Measurements from ENCODE around the gene FOXP1.

FOXP1 gene

GRCh38 chr3:71140477-71140876, 443.1 kb downstream of the FOXP1 start:
- Histone ChIP-seq H3K36me3 (ENCODE audit: control insufficient read depth, insufficient read depth, low read length) (no peaks in the 10 kb centered on the region), H3K4me1 (ENCODE audit: control insufficient read depth, insufficient read depth, low read length) (no peaks in the 10 kb centered on the region), H3K4me3 (ENCODE audit: insufficient read depth, low read depth, low read length) (no peak overlapping the region), H3K9me3 (ENCODE audit: control insufficient read depth, low read length) (no peaks in the 10 kb centered on the region), H3K27me3 (ENCODE audit: control insufficient read depth, insufficient read depth, low read length, poor library complexity, severe bottlenecking) (no peaks in the 10 kb centered on the region), H3K27ac (ENCODE audit: insufficient read depth, low read depth, low read length, poor library complexity, severe bottlenecking) (no peak overlapping the region)
- WGBS, 2 experiments = 92 to 97% methylated on average over 3 of the region's 3 CpGs

- no peaks in the 10 kb centered on the region for H3K4me1 ChIP-seq (ENCODE audit: control insufficient read depth, insufficient read depth, low read length)
Observed at GRCh38 chr3:71139496-71139895, 444.0 kb downstream of the FOXP1 start.

GRCh38 chr3:71138410-71138809, 445.1 kb downstream of the FOXP1 start:
- Histone ChIP-seq H3K27ac (ENCODE audit: insufficient read depth, low read depth, low read length, poor library complexity, severe bottlenecking) (no peak overlapping the region), H3K36me3 (ENCODE audit: control insufficient read depth, insufficient read depth, low read length) (no peaks in the 10 kb centered on the region), H3K9me3 (ENCODE audit: control insufficient read depth, low read length) (no peaks in the 10 kb centered on the region), H3K4me1 (ENCODE audit: control insufficient read depth, insufficient read depth, low read length) (no peaks in the 10 kb centered on the region), H3K27me3 (ENCODE audit: control insufficient read depth, insufficient read depth, low read length, poor library complexity, severe bottlenecking) (no peaks in the 10 kb centered on the region), H3K4me3 (ENCODE audit: insufficient read depth, low read depth, low read length) (no peak overlapping the region)
- WGBS, 2 experiments = 97% methylated on average over 3 to 4 of the region's 5 CpGs

More at GRCh38 chr3:71139496-71139895, 444.0 kb downstream of the FOXP1 start:
- H3K4me3 ChIP-seq (ENCODE audit: insufficient read depth, low read depth, low read length) = no peak overlapping the region
- H3K27me3 ChIP-seq (ENCODE audit: control insufficient read depth, insufficient read depth, low read length, poor library complexity, severe bottlenecking) = no peaks in the 10 kb centered on the region
- no peak overlapping the region for H3K27ac ChIP-seq (ENCODE audit: insufficient read depth, low read depth, low read length, poor library complexity, severe bottlenecking)
- H3K9me3 ChIP-seq (ENCODE audit: control insufficient read depth, low read length) = no peaks in the 10 kb centered on the region
- WGBS, 2 experiments = 90 to 98% methylated on average over 5 of the region's 5 CpGs
- H3K36me3 ChIP-seq (ENCODE audit: control insufficient read depth, insufficient read depth, low read length) = no peaks in the 10 kb centered on the region

- Histone ChIP-seq H3K4me3 (ENCODE audit: insufficient read depth, low read depth, low read length) (no peak overlapping the region), H3K27me3 (ENCODE audit: control insufficient read depth, insufficient read depth, low read length, poor library complexity, severe bottlenecking) (no peaks in the 10 kb centered on the region), H3K4me1 (ENCODE audit: control insufficient read depth, insufficient read depth, low read length) (peaks cover 6% of the 10 kb centered on the region), H3K9me3 (ENCODE audit: control insufficient read depth, low read length) (no peaks in the 10 kb centered on the region), H3K36me3 (ENCODE audit: control insufficient read depth, insufficient read depth, low read length) (no peaks in the 10 kb centered on the region), H3K27ac (ENCODE audit: insufficient read depth, low read depth, low read length, poor library complexity, severe bottlenecking) (no peak overlapping the region)
- WGBS, 2 experiments = 97 to 100% methylated on average over 2 of the region's 2 CpGs
Observed at GRCh38 chr3:71136276-71136675, 447.3 kb downstream of the FOXP1 start.

GRCh38 chr3:71135373-71136088, 448.0 kb downstream of the FOXP1 start:
- 63 to 69% methylated on average over 7 to 8 of the region's 8 CpGs for WGBS, 2 experiments
- Histone ChIP-seq H3K27ac (ENCODE audit: insufficient read depth, low read depth, low read length, poor library complexity, severe bottlenecking) (peak overlapping the region; percentile 16), H3K9me3 (ENCODE audit: control insufficient read depth, low read length) (no peaks in the 10 kb centered on the region), H3K27me3 (ENCODE audit: control insufficient read depth, insufficient read depth, low read length, poor library complexity, severe bottlenecking) (no peaks in the 10 kb centered on the region), H3K36me3 (ENCODE audit: control insufficient read depth, insufficient read depth, low read length) (no peaks in the 10 kb centered on the region), H3K4me3 (ENCODE audit: insufficient read depth, low read depth, low read length) (no peak overlapping the region), H3K4me1 (ENCODE audit: control insufficient read depth, insufficient read depth, low read length) (peaks cover 9% of the 10 kb centered on the region)

- Histone ChIP-seq H3K4me1 (ENCODE audit: control insufficient read depth, insufficient read depth, low read length) (peaks cover 19% of the 10 kb centered on the region), H3K9me3 (ENCODE audit: control insufficient read depth, low read length) (no peaks in the 10 kb centered on the region), H3K36me3 (ENCODE audit: control insufficient read depth, insufficient read depth, low read length) (no peaks in the 10 kb centered on the region), H3K4me3 (ENCODE audit: insufficient read depth, low read depth, low read length) (no peak overlapping the region), H3K27me3 (ENCODE audit: control insufficient read depth, insufficient read depth, low read length, poor library complexity, severe bottlenecking) (no peaks in the 10 kb centered on the region), H3K27ac (ENCODE audit: insufficient read depth, low read depth, low read length, poor library complexity, severe bottlenecking) (no peak overlapping the region)
- WGBS, 2 experiments = 100% methylated on average over 2 of the region's 2 CpGs
Observed at GRCh38 chr3:71134521-71134920, 449.0 kb downstream of the FOXP1 start.

- Histone ChIP-seq H3K27me3 (ENCODE audit: control insufficient read depth, insufficient read depth, low read length, poor library complexity, severe bottlenecking) (no peaks in the 10 kb centered on the region), H3K36me3 (ENCODE audit: control insufficient read depth, insufficient read depth, low read length) (no peaks in the 10 kb centered on the region), H3K4me3 (ENCODE audit: insufficient read depth, low read depth, low read length) (no peak overlapping the region), H3K9me3 (ENCODE audit: control insufficient read depth, low read length) (no peaks in the 10 kb centered on the region), H3K4me1 (ENCODE audit: control insufficient read depth, insufficient read depth, low read length) (peaks cover 21% of the 10 kb centered on the region), H3K27ac (ENCODE audit: insufficient read depth, low read depth, low read length, poor library complexity, severe bottlenecking) (no peak overlapping the region)
- 76 to 87% methylated on average over 4 of the region's 4 CpGs for WGBS, 2 experiments
Observed at GRCh38 chr3:71133865-71134264, 449.7 kb downstream of the FOXP1 start.

GRCh38 chr3:71132995-71133730, 450.4 kb downstream of the FOXP1 start:
- Histone ChIP-seq H3K4me3 (ENCODE audit: insufficient read depth, low read depth, low read length) (no peak overlapping the region), H3K27me3 (ENCODE audit: control insufficient read depth, insufficient read depth, low read length, poor library complexity, severe bottlenecking) (no peaks in the 10 kb centered on the region), H3K27ac (ENCODE audit: insufficient read depth, low read depth, low read length, poor library complexity, severe bottlenecking) (no peak overlapping the region), H3K36me3 (ENCODE audit: control insufficient read depth, insufficient read depth, low read length) (no peaks in the 10 kb centered on the region), H3K9me3 (ENCODE audit: control insufficient read depth, low read length) (no peaks in the 10 kb centered on the region), H3K4me1 (ENCODE audit: control insufficient read depth, insufficient read depth, low read length) (peaks cover 21% of the 10 kb centered on the region)
- WGBS, 2 experiments = 69 to 71% methylated on average over 7 to 8 of the region's 8 CpGs

- H3K27ac ChIP-seq (ENCODE audit: insufficient read depth, low read depth, low read length, poor library complexity, severe bottlenecking) = peak overlapping the region; percentile 26
- H3K27me3 ChIP-seq (ENCODE audit: control insufficient read depth, insufficient read depth, low read length, poor library complexity, severe bottlenecking) = no peaks in the 10 kb centered on the region
- WGBS, 2 experiments = 82 to 87% methylated on average over 10 of the region's 10 CpGs
- no peaks in the 10 kb centered on the region for H3K9me3 ChIP-seq (ENCODE audit: control insufficient read depth, low read length)
- H3K36me3 ChIP-seq (ENCODE audit: control insufficient read depth, insufficient read depth, low read length) = no peaks in the 10 kb centered on the region
- no peak overlapping the region for H3K4me3 ChIP-seq (ENCODE audit: insufficient read depth, low read depth, low read length)
- peaks cover 25% of the 10 kb centered on the region for H3K4me1 ChIP-seq (ENCODE audit: control insufficient read depth, insufficient read depth, low read length)
Observed at GRCh38 chr3:71131375-71132314, 451.9 kb downstream of the FOXP1 start.

Data from ectodermal cell (in vitro differentiated cells).